HG03139 (cell line): ENCODE results near the gene DIAPH1.

ENCODE experiments used
- ATAC-seq: cut with Tn5 transposase; IDR thresholded peaks from one replicate; pipeline ENCODE4 v1.9.1; 2021; ENCODE audit not compliant: unreplicated experiment

The DIAPH1 gene

GRCh38 chr5:141565826-141566570 lies 52.8 kb downstream of the DIAPH1 start:
- ATAC-seq = no peak

- peak; percentile 97 for ATAC-seq
These were observed 54.5 kb downstream of the DIAPH1 start for GRCh38 chr5:141564216-141564692.

GRCh38 chr5:141560725-141561483 lies 57.9 kb downstream of the DIAPH1 start:
- no peak for ATAC-seq

GRCh38 chr5:141560151-141560550 lies 58.6 kb downstream of the DIAPH1 start:
- ATAC-seq = no peak

GRCh38 chr5:141559461-141559860 lies 59.3 kb downstream of the DIAPH1 start:
- ATAC-seq = no peak

- no peak for ATAC-seq
These were observed 60.6 kb downstream of the DIAPH1 start for GRCh38 chr5:141558150-141558549.

- ATAC-seq = peak; percentile 66
These were observed 61.1 kb downstream of the DIAPH1 start for GRCh38 chr5:141557681-141558136.

GRCh38 chr5:141547921-141548320 lies 70.9 kb downstream of the DIAPH1 start:
- ATAC-seq = no peak

GRCh38 chr5:141547488-141547887 lies 71.3 kb downstream of the DIAPH1 start:
- ATAC-seq = no peak

- no peak for ATAC-seq
These were observed 75.7 kb downstream of the DIAPH1 start for GRCh38 chr5:141543053-141543452.

- ATAC-seq = no peak
These were observed 84.1 kb downstream of the DIAPH1 start for GRCh38 chr5:141534492-141535213.

- ATAC-seq = no peak
These were observed 84.9 kb downstream of the DIAPH1 start for GRCh38 chr5:141533897-141534296.

- ATAC-seq = no peak
These were observed 86.1 kb downstream of the DIAPH1 start for GRCh38 chr5:141532726-141533125.

- no peak for ATAC-seq
These were observed 88.9 kb downstream of the DIAPH1 start for GRCh38 chr5:141529873-141530272.

GRCh38 chr5:141529002-141529401 lies 89.8 kb downstream of the DIAPH1 start:
- ATAC-seq = no peak

GRCh38 chr5:141528291-141528984 lies 90.4 kb downstream of the DIAPH1 start:
- no peak for ATAC-seq

GRCh38 chr5:141527426-141527825 lies 91.4 kb downstream of the DIAPH1 start:
- ATAC-seq = no peak

- no peak for ATAC-seq
These were observed 93.1 kb downstream of the DIAPH1 start for GRCh38 chr5:141525653-141526052.

- ATAC-seq = peak; percentile 76
These were observed 93.9 kb downstream of the DIAPH1 start for GRCh38 chr5:141524604-141525597.

- ATAC-seq = no peak
These were observed 94.8 kb downstream of the DIAPH1 start for GRCh38 chr5:141523991-141524390.
